ENCODE data around the gene NOTCH2.

Gene NOTCH2

DNA sequence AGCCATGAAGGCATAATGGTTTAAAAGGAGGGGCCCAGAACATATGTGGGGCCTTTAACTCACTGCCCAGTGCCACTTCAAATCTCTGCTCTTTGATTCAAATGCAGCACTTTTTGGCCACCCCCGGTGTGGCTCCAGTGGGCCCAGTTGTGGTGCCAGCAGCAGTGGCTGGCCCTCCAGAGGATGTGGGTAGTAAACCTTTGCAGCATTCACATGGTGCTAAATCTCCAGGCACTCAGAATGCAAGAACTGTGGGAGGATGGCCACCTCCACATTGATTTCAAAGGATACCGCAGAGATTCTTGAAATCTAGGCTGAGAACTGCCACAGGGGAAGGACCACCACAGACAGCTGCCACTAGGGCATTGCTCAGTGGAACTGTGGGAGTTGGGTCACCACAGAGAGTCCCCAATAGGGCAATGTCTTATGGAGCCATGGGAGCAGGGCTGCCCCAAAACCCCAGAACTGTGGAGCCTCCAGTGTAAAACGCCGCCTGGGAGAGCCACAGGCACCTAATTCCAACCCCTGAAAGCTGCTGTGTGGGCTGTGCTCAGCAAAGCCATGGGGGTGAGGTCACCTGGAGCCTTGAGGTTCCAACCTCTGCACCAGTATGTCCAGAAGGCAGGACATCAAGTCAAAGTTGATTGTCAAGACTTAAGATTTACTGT, 166.6 kb downstream of the NOTCH2 start:
- no peak overlapping the region for H3K4me3 ChIP-seq (ENCODE audit: severe bottlenecking)
- TF ChIP-seq, protein P1, sequence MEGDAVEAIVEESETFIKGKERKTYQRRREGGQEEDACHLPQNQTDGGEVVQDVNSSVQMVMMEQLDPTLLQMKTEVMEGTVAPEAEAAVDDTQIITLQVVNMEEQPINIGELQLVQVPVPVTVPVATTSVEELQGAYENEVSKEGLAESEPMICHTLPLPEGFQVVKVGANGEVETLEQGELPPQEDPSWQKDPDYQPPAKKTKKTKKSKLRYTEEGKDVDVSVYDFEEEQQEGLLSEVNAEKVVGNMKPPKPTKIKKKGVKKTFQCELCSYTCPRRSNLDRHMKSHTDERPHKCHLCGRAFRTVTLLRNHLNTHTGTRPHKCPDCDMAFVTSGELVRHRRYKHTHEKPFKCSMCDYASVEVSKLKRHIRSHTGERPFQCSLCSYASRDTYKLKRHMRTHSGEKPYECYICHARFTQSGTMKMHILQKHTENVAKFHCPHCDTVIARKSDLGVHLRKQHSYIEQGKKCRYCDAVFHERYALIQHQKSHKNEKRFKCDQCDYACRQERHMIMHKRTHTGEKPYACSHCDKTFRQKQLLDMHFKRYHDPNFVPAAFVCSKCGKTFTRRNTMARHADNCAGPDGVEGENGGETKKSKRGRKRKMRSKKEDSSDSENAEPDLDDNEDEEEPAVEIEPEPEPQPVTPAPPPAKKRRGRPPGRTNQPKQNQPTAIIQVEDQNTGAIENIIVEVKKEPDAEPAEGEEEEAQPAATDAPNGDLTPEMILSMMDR (IDR thresholded peaks at IDR 0.05; ENCODE audit: poor library complexity, severe bottlenecking), result no peak

DNA sequence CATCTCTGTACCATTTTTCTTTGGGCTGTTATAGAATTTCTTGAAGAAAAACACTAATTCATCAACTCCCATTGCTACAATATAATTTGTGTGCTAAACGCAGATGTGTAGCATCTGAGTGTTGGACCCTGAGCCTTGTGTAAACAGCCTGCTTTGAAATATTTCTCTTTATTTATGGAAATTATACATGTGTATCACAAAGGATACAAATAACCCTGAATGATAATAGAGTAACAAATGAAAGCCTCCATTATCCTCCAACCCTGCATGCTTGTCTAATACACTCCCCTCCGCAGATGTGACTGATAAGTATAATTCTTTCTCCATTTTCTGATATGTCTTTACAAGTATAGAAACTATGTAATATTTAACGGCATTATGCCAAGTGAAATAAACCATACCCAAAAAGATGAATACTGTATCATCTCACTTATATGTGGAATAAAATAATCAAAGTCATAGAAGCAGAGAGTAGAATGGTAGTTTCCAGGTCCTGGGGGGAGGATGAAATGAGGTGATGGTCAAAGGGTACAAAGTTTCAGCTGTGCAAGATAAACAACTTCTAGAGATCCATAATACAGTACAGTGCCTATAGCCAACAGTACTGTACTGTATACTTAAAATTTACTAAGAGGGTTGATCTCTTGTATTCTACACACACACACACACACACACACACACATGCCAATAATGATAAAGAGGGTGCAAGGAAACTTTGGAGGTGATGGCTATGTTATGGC, 170.3 kb downstream of the NOTCH2 start:
- Histone ChIP-seq H3K27ac (ENCODE audit: poor library complexity, severe bottlenecking) (no peak overlapping the region), H3K27me3 (ENCODE audit: insufficient read depth, poor library complexity, severe bottlenecking) (no peaks in the 10 kb centered on the region), H3K4me1 (ENCODE audit: insufficient read depth, poor library complexity, severe bottlenecking) (no peaks in the 10 kb centered on the region), H3K4me3 (ENCODE audit: severe bottlenecking) (no peak overlapping the region), H3K36me3 (ENCODE audit: low read depth) (no peaks in the 10 kb centered on the region), H3K9me3 (ENCODE audit: severe bottlenecking) (no peaks in the 10 kb centered on the region)
- ATAC-seq (ENCODE audit: low read depth), result no peak
- TF ChIP-seq, protein P1 (IDR thresholded peaks at IDR 0.05; ENCODE audit: poor library complexity, severe bottlenecking), result no peak
- no peak for DNase-seq (ENCODE audit: low spot score)

More for the DNA sequence above, 166.6 kb downstream of the NOTCH2 start:
- Histone ChIP-seq H3K36me3 (ENCODE audit: low read depth) (no peaks in the 10 kb centered on the region), H3K4me1 (ENCODE audit: insufficient read depth, poor library complexity, severe bottlenecking) (no peaks in the 10 kb centered on the region), H3K27me3 (ENCODE audit: insufficient read depth, poor library complexity, severe bottlenecking) (no peaks in the 10 kb centered on the region), H3K9me3 (ENCODE audit: severe bottlenecking) (no peaks in the 10 kb centered on the region), H3K27ac (ENCODE audit: poor library complexity, severe bottlenecking) (no peak overlapping the region)
- no peak for ATAC-seq (ENCODE audit: low read depth)
- DNase-seq (ENCODE audit: low spot score), result no peak

DNA sequence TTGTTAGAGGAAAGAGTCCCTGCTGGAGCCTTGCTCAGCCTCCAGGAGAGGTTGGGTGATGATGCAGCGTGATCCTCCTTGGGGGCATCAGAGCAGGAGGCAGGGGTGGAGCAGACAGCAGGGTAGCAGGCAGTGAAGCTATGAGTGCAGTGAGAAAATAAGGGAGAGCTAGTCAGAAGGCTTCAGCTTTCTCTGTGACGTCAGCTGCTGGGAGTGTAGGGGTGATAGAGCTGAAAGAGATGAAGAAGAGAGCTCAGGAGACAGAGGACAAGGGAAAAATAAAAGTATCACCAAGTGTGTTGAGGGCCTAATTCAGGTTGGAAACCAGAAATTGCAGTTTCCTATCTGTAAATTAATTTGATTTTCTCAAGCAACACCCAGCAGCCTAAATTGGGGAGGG, 170.9 kb downstream of the NOTCH2 start:
- H3K4me3 ChIP-seq (ENCODE audit: severe bottlenecking), result no peak overlapping the region
- DNase-seq (ENCODE audit: low spot score) (no peak), ATAC-seq (ENCODE audit: low read depth) (no peak)
- H3K4me1 ChIP-seq (ENCODE audit: insufficient read depth, poor library complexity, severe bottlenecking), result no peaks in the 10 kb centered on the region
- no peaks in the 10 kb centered on the region for H3K36me3 ChIP-seq (ENCODE audit: low read depth)
- no peaks in the 10 kb centered on the region for H3K27me3 ChIP-seq (ENCODE audit: insufficient read depth, poor library complexity, severe bottlenecking)
- TF ChIP-seq, protein P1 (IDR thresholded peaks at IDR 0.05; ENCODE audit: poor library complexity, severe bottlenecking), result no peak
- no peaks in the 10 kb centered on the region for H3K9me3 ChIP-seq (ENCODE audit: severe bottlenecking)
- no peak overlapping the region for H3K27ac ChIP-seq (ENCODE audit: poor library complexity, severe bottlenecking)

DNA sequence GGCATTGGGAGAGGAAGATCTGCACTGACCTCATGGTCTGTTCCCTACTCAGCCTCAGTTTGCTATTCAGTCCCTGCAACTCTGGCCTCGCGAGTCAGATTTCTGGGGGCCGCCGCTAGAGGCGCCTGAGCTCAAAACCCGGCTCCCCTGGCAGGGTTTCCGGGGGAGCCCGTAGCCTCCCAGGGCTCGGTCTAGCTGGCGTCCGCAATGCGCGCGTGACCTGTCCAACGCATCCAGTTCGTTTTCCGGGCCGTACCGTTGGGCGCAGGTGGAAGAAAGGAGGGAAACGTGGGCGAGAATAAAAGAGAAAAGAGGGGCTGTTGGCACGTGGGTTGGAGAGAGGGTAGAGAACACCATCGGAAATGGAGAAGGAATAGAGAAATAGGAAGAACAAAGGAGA, 173.2 kb downstream of the NOTCH2 start, which contains the start of gene ADAM30:
ADAM30 (minus strand) TSS at position 213 of the 400 bp plus-strand sequence; CDS start at position 34, 179 bp downstream.
- H3K4me1 ChIP-seq (ENCODE audit: insufficient read depth, poor library complexity, severe bottlenecking), result no peaks in the 10 kb centered on the region
- TF ChIP-seq, protein P1 (IDR thresholded peaks at IDR 0.05; ENCODE audit: poor library complexity, severe bottlenecking), result no peak
- no peak for ATAC-seq (ENCODE audit: low read depth)
- H3K4me3 ChIP-seq (ENCODE audit: severe bottlenecking), result no peak within 1 kb of the TSS
- no peaks in the 10 kb centered on the region for H3K27me3 ChIP-seq (ENCODE audit: insufficient read depth, poor library complexity, severe bottlenecking)
- H3K9me3 ChIP-seq (ENCODE audit: severe bottlenecking), result no peaks in the 10 kb centered on the region
- no peak within 1 kb of the TSS for H3K27ac ChIP-seq (ENCODE audit: poor library complexity, severe bottlenecking)
- H3K36me3 ChIP-seq (ENCODE audit: low read depth), result no peaks in the 10 kb centered on the region
- no peak for DNase-seq (ENCODE audit: low spot score)
